Glomerular endothelial cell (primary cell): Measurements from ENCODE around the gene RIC3. TPM values are rescaled to one million over a fixed set of nuclear protein-coding genes. Genes with fewer than 3 reads are reported as not detected.

Experiments
- DNase-seq: peaks from one replicate; pipeline ENCODE4 v3.0.0-alpha.2; 2011; ENCODE audit warnings: low read depth, low spot score; ENCODE audit errors: extremely low read depth
- total RNA-seq: library from RNA; depleted of rRNA; stranded (reverse); fragments of >200 nt; gene quantifications from 2 replicates; pipeline ENCODE4 v1.2.3, GENCODE V29; 2015

The RIC3 gene
- total RNA-seq, 1 donor from 2014 or later: not detected

- DNase-seq: no peak
These were observed 77.1 kb downstream of the RIC3 start for GRCh38 chr11:8091721-8092120.

- DNase-seq: peak; percentile 12
These were observed 78.1 kb downstream of the RIC3 start for GRCh38 chr11:8090756-8091155.

- no peak for DNase-seq
These were observed 78.9 kb downstream of the RIC3 start for GRCh38 chr11:8089791-8090510.

- DNase-seq: no peak
These were observed 81.1 kb downstream of the RIC3 start for GRCh38 chr11:8087756-8088155.

GRCh38 chr11:8087185-8087584, 81.6 kb downstream of the RIC3 start:
- no peak for DNase-seq

- no peak for DNase-seq
These were observed 82.3 kb downstream of the RIC3 start for GRCh38 chr11:8086571-8086970.

- DNase-seq: no peak
These were observed 82.8 kb downstream of the RIC3 start for GRCh38 chr11:8086001-8086479.

GRCh38 chr11:8085011-8085645, 83.7 kb downstream of the RIC3 start:
- DNase-seq: no peak

GRCh38 chr11:8084352-8084751, 84.5 kb downstream of the RIC3 start:
- no peak for DNase-seq

- DNase-seq: no peak
These were observed 84.9 kb downstream of the RIC3 start for GRCh38 chr11:8083871-8084281.

- no peak for DNase-seq
These were observed 85.8 kb downstream of the RIC3 start for GRCh38 chr11:8083088-8083395.

- no peak for DNase-seq
These were observed 86.3 kb downstream of the RIC3 start for GRCh38 chr11:8082391-8083087.

- no peak for DNase-seq
These were observed 87.1 kb downstream of the RIC3 start for GRCh38 chr11:8081591-8082250.

- DNase-seq: no peak
These were observed 87.9 kb downstream of the RIC3 start, which contains the start of gene TUB for GRCh38 chr11:8080674-8081590. Gene TUB (plus strand): TSS chr11:8081211. CDS start chr11:8081511, 300 bp downstream.

GRCh38 chr11:8080069-8080670, 88.7 kb downstream of the RIC3 start:
- DNase-seq: no peak

- DNase-seq: no peak
These were observed 89.6 kb downstream of the RIC3 start for GRCh38 chr11:8079111-8079675.

- no peak for DNase-seq
These were observed 93.6 kb downstream of the RIC3 start for GRCh38 chr11:8075119-8075726.

- DNase-seq: no peak
These were observed 96.9 kb downstream of the RIC3 start for GRCh38 chr11:8071616-8072581.
